ENCODE measurements around the gene PLXDC2.

GRCh38 chr10:20314431-20314830 is 498.2 kb downstream of the PLXDC2 start:
- TF ChIP-seq EP300 (IDR thresholded peaks at IDR 0.05) (no peak), HES2 (IDR thresholded peaks at IDR 0.05) (no peak), POLR2A (IDR thresholded peaks at IDR 0.05; ENCODE audit: low read length) (no peak), CTCF (IDR thresholded peaks at IDR 0.05) (no peak), REST (IDR thresholded peaks at IDR 0.05) (no peak), JUNB (IDR thresholded peaks at IDR 0.05) (no peak), ELK1 (IDR thresholded peaks at IDR 0.05; ENCODE audit: low read depth, low read length) (no peak), MAFK (IDR thresholded peaks at IDR 0.05; ENCODE audit: partially characterized antibody) (no peak), E2F6 (IDR thresholded peaks at IDR 0.05; ENCODE audit: borderline replicate concordance, low read depth) (no peak)

All from A549 (cell line).